ENCODE measurements around the gene GPD1.

DNA sequence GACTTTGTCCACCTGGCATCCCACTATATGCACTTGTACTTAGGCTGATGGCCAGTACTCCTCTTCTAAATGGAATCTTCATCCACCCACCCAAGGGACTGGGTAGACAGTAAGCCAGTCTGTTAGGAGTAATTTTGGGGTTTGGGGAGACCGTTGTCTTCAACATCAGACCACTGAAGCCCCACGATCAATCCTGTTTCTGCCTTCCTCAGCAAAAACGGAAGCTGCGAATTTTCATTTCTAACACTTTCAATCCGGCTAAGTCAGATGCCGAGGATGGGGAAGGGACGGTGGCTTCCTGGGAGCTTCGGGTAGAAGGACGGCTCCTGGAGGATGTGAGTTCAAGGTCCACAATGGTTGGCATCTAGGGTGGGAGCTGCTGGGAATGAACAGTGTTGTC is 16.7 kb upstream of the GPD1 start:
- TF ChIP-seq, protein P1, sequence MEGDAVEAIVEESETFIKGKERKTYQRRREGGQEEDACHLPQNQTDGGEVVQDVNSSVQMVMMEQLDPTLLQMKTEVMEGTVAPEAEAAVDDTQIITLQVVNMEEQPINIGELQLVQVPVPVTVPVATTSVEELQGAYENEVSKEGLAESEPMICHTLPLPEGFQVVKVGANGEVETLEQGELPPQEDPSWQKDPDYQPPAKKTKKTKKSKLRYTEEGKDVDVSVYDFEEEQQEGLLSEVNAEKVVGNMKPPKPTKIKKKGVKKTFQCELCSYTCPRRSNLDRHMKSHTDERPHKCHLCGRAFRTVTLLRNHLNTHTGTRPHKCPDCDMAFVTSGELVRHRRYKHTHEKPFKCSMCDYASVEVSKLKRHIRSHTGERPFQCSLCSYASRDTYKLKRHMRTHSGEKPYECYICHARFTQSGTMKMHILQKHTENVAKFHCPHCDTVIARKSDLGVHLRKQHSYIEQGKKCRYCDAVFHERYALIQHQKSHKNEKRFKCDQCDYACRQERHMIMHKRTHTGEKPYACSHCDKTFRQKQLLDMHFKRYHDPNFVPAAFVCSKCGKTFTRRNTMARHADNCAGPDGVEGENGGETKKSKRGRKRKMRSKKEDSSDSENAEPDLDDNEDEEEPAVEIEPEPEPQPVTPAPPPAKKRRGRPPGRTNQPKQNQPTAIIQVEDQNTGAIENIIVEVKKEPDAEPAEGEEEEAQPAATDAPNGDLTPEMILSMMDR (IDR thresholded peaks at IDR 0.05) = no peak
- TF ChIP-seq POLR2AphosphoS5 (IDR thresholded peaks at IDR 0.05; ENCODE audit: insufficient read depth in 1 of 2, low read depth in 1 of 2) = no peak
